Activated CD4-positive, alpha-beta T cell treated with anti-CD3 and anti-CD28 coated beads for 36 hours (primary cell): Measurements from ENCODE around the gene ADAMTS7. TPM values are rescaled to one million over a fixed set of nuclear protein-coding genes. Genes with fewer than 3 reads are reported as not detected.
"Not testable (repeated sequence)": the region's sequence is repeated elsewhere in the genome, so short reads cannot be mapped to it uniquely, and the experiment has no call there.

Experiments used
- ATAC-seq: fragments of 200-7000 bp; cut with Tn5 transposase; one replicate; pipeline ENCODE4 v1.10.0; 2021; ENCODE audit warnings: mild to moderate bottlenecking, moderate library complexity
- CTCF ChIA-PET: fragments of 350-600 bp; sonication (Branson Sonifier 250); formaldehyde crosslinking; loops from one replicate; lab custom pipeline; 2021; ENCODE audit warnings: antibody characterized with exemption; lab: Charles Lee
- POLR2A ChIA-PET: fragments of 350-600 bp; sonication (Branson Sonifier 250); formaldehyde crosslinking; loops from one replicate; lab custom pipeline; 2021; ENCODE audit warnings: antibody characterized with exemption, inconsistent platforms; lab: Charles Lee
- DNase-seq: peaks from one replicate; pipeline ENCODE4 v3.0.0-alpha.2; 2020
- H3K27ac Mint-ChIP-seq: one replicate; pipeline ENCODE4 v1.8.0; 2021; ENCODE audit warnings: mixed read lengths
- H3K27me3 Mint-ChIP-seq: one replicate; pipeline ENCODE4 v1.8.0; 2021; ENCODE audit warnings: mixed read lengths
- H3K36me3 Mint-ChIP-seq: one replicate; pipeline ENCODE4 v1.8.0; 2021; ENCODE audit warnings: low read depth, mixed read lengths
- H3K4me1 Mint-ChIP-seq: one replicate; pipeline ENCODE4 v1.8.0; 2021; ENCODE audit warnings: mixed read lengths
- H3K4me3 Mint-ChIP-seq: one replicate; pipeline ENCODE4 v1.8.0; 2021; ENCODE audit warnings: mild to moderate bottlenecking, moderate library complexity, mixed read lengths
- H3K9me3 Mint-ChIP-seq: one replicate; pipeline ENCODE4 v1.8.0; 2021; ENCODE audit warnings: low read depth, mixed read lengths
- intact Hi-C, 2 experiments: fragments of 100-400 bp; cut with DNase I in 1 of 2; cut with micrococcal nuclease in 1 of 2; formaldehyde crosslinking; loops; one replicate each; pipeline versions ENCODE4 v1.14.2 to v1.15.1; 2022 to 2024; cut with DNase I, micrococcal nuclease
- total RNA-seq, 2 experiments: library from RNA; stranded (reverse); gene quantifications; one replicate each; pipeline ENCODE4 v1.2.3, GENCODE V29; 2021

Gene ADAMTS7, protein sequence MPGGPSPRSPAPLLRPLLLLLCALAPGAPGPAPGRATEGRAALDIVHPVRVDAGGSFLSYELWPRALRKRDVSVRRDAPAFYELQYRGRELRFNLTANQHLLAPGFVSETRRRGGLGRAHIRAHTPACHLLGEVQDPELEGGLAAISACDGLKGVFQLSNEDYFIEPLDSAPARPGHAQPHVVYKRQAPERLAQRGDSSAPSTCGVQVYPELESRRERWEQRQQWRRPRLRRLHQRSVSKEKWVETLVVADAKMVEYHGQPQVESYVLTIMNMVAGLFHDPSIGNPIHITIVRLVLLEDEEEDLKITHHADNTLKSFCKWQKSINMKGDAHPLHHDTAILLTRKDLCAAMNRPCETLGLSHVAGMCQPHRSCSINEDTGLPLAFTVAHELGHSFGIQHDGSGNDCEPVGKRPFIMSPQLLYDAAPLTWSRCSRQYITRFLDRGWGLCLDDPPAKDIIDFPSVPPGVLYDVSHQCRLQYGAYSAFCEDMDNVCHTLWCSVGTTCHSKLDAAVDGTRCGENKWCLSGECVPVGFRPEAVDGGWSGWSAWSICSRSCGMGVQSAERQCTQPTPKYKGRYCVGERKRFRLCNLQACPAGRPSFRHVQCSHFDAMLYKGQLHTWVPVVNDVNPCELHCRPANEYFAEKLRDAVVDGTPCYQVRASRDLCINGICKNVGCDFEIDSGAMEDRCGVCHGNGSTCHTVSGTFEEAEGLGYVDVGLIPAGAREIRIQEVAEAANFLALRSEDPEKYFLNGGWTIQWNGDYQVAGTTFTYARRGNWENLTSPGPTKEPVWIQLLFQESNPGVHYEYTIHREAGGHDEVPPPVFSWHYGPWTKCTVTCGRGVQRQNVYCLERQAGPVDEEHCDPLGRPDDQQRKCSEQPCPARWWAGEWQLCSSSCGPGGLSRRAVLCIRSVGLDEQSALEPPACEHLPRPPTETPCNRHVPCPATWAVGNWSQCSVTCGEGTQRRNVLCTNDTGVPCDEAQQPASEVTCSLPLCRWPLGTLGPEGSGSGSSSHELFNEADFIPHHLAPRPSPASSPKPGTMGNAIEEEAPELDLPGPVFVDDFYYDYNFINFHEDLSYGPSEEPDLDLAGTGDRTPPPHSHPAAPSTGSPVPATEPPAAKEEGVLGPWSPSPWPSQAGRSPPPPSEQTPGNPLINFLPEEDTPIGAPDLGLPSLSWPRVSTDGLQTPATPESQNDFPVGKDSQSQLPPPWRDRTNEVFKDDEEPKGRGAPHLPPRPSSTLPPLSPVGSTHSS (N-terminal part only)
- total RNA-seq = under 1 TPM; 0.09 to 0.23 TPM

- Mint-ChIP-seq H3K4me3 (peak within 1 kb of the TSS; percentile 61), H3K27ac (no peak within 1 kb of the TSS), H3K36me3 (no peaks in the 10 kb centered on the region), H3K27me3 (peaks cover 42% of the 10 kb centered on the region), H3K4me1 (peaks cover 11% of the 10 kb centered on the region), H3K9me3 (no peaks in the 10 kb centered on the region)
- ChIA-PET CTCF (interaction anchor here (0.6 to 1.4 kb wide), 7 partner anchors 10 to 530 kb away, joined by 3 to 5 read pairs (median 4); no protein-coding TSS in a partner anchor), POLR2A (interaction anchor here (0.5 kb wide), 1 partner anchor 95 kb away, joined by 3 read pairs; no protein-coding TSS in a partner anchor)
- intact Hi-C loops = no loop called here
- DNase-seq (peak; percentile 67), ATAC-seq (peak; percentile 59)
These were observed at the start of gene ADAMTS7 for GRCh38 chr15:78811124-78811824. ADAMTS7 (minus strand) TSS chr15:78811464; CDS start chr15:78811220, 244 bp downstream.

- peak overlapping the region; percentile 78 for H3K27ac Mint-ChIP-seq
These were observed 48.9 kb upstream of the ADAMTS7 start for GRCh38 chr15:78859971-78860719.

GRCh38 chr15:78855746-78856145, 44.5 kb upstream of the ADAMTS7 start:
- no peak overlapping the region for H3K27ac Mint-ChIP-seq
- ChIA-PET POLR2A (no interaction called here), CTCF (no interaction called here)

More at GRCh38 chr15:78859971-78860719, 48.9 kb upstream of the ADAMTS7 start:
- Mint-ChIP-seq H3K4me3 (peak overlapping the region; percentile 77), H3K4me1 (peaks cover 8% of the 10 kb centered on the region), H3K36me3 (peaks cover 1% of the 10 kb centered on the region), H3K9me3 (no peaks in the 10 kb centered on the region), H3K27me3 (no peaks in the 10 kb centered on the region)
- CTCF ChIA-PET = interaction anchor here (0.5 to 2.0 kb wide), 11 partner anchors 10 to 561 kb away, joined by 3 to 20 read pairs (median 3); partner anchors contain the start of genes MORF4L1 and SKIC8
- ATAC-seq (peak; percentile 79), DNase-seq (peak; percentile 88)
- intact Hi-C loops = loop anchor here (1.0 to 5.0 kb wide), 4 partner anchors 12 to 117 kb away; partner anchors contain the start of gene MORF4L1 (in 1 of the 2)
- POLR2A ChIA-PET = interaction anchor here (1.5 kb wide), 1 partner anchor 13 kb away, joined by 5 read pairs; the partner anchor contains the start of gene MORF4L1

DNA sequence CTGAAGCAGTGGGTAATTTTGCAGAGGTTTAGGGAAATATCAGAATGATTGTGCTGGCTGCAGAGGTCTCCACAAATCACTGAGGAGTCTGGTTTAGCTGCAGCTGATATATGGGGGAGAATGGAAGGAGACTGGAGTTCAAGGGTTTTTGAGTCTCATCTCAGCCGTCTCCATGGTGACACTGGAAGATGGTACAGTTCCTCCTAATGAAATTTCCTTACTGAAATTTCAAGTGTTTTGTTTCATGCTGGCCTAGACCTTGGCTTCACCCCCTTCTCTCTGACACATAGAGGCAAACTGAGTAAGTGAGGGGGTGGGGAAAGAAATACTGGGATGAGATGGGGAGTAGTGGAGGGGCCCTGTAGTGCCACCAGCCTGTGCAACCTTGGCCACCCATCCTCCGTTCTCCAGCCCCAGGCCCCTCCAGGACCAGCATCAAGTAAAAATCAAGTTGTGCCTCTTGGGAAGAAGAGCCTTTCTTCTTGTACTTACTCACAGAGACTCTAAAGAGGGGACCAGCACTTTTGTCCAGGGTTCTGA, 43.6 kb upstream of the ADAMTS7 start:
- Mint-ChIP-seq H3K36me3 (no peaks in the 10 kb centered on the region), H3K27ac (no peak overlapping the region), H3K4me3 (no peak overlapping the region), H3K27me3 (no peaks in the 10 kb centered on the region), H3K9me3 (no peaks in the 10 kb centered on the region), H3K4me1 (peaks cover 8% of the 10 kb centered on the region)
- intact Hi-C loops = no loop called here
- DNase-seq = no peak
- ChIA-PET CTCF (no interaction called here), POLR2A (no interaction called here)
- peak; percentile 30 for ATAC-seq

More at GRCh38 chr15:78855746-78856145, 44.5 kb upstream of the ADAMTS7 start:
- Mint-ChIP-seq H3K4me1 (peaks cover 13% of the 10 kb centered on the region), H3K36me3 (peaks cover 1% of the 10 kb centered on the region), H3K27me3 (no peaks in the 10 kb centered on the region), H3K9me3 (no peaks in the 10 kb centered on the region), H3K4me3 (no peak overlapping the region)
- no peak for DNase-seq
- ATAC-seq = no peak
- intact Hi-C loops = no loop called here

DNA sequence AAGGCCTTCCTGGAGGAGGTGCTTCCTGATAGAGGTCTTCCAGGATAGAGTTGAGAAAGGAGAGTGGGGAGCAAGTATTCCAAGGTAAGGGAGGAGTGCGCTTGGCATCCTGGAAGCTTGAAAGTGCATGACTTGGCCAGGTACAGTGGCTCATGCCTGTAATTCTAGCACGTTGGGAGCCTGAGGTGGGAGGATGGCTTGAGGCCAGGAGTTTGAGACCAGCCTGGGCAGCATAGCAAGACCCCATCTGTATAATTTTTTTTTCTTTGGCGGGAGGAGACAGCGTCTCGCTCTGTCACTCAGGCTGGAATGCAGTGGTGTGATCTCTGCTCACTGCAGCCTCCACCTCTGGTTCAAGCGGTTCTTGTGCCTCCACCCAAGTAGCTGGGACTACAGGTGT, 42.2 kb upstream of the ADAMTS7 start:
- CTCF ChIA-PET = interaction anchor here (0.5 kb wide), 1 partner anchor 27 kb away, joined by 3 read pairs; no protein-coding TSS in a partner anchor
- no peak for ATAC-seq
- Mint-ChIP-seq H3K36me3 (no peaks in the 10 kb centered on the region), H3K27me3 (no peaks in the 10 kb centered on the region), H3K4me3 (no peak overlapping the region), H3K4me1 (peaks cover 6% of the 10 kb centered on the region), H3K9me3 (no peaks in the 10 kb centered on the region), H3K27ac (no peak overlapping the region)
- intact Hi-C loops = no loop called here
- POLR2A ChIA-PET = no interaction called here
- DNase-seq = no peak

GRCh38 chr15:78850941-78851755, 39.9 kb upstream of the ADAMTS7 start:
- intact Hi-C loops = no loop called here
- no peak for DNase-seq
- no peak overlapping the region for H3K4me3 Mint-ChIP-seq
- no peak overlapping the region for H3K27ac Mint-ChIP-seq
- no peaks in the 10 kb centered on the region for H3K9me3 Mint-ChIP-seq
- no peak for ATAC-seq
- H3K27me3 Mint-ChIP-seq = no peaks in the 10 kb centered on the region
- ChIA-PET CTCF (interaction anchor here (0.6 kb wide), 2 partner anchors 18 to 30 kb away, joined by 3 read pairs; no protein-coding TSS in a partner anchor), POLR2A (no interaction called here)
- peaks cover 6% of the 10 kb centered on the region for H3K4me1 Mint-ChIP-seq
- no peaks in the 10 kb centered on the region for H3K36me3 Mint-ChIP-seq

GRCh38 chr15:78850352-78850751, 39.1 kb upstream of the ADAMTS7 start:
- H3K36me3 Mint-ChIP-seq = no peaks in the 10 kb centered on the region
- no peak overlapping the region for H3K4me3 Mint-ChIP-seq
- H3K27ac Mint-ChIP-seq = no peak overlapping the region
- DNase-seq = no peak
- intact Hi-C loops = no loop called here
- no peaks in the 10 kb centered on the region for H3K9me3 Mint-ChIP-seq
- no peaks in the 10 kb centered on the region for H3K27me3 Mint-ChIP-seq
- ChIA-PET POLR2A (interaction anchor here (0.7 kb wide), 1 partner anchor 85 kb away, joined by 3 read pairs; no protein-coding TSS in a partner anchor), CTCF (interaction anchor here (0.6 kb wide), 2 partner anchors 19 to 29 kb away, joined by 3 read pairs; no protein-coding TSS in a partner anchor)
- H3K4me1 Mint-ChIP-seq = peaks cover 6% of the 10 kb centered on the region
- no peak for ATAC-seq

- POLR2A ChIA-PET = interaction anchor here (0.6 kb wide), 1 partner anchor 29 kb away, joined by 3 read pairs; no protein-coding TSS in a partner anchor
- H3K27ac Mint-ChIP-seq, CTCF ChIA-PET, H3K4me3 Mint-ChIP-seq, H3K4me1 Mint-ChIP-seq, intact Hi-C loops, H3K36me3 Mint-ChIP-seq, H3K27me3 Mint-ChIP-seq, DNase-seq, ATAC-seq, H3K9me3 Mint-ChIP-seq: not testable (repeated sequence)
These were observed 36.2 kb upstream of the ADAMTS7 start for GRCh38 chr15:78847387-78847906.

DNA sequence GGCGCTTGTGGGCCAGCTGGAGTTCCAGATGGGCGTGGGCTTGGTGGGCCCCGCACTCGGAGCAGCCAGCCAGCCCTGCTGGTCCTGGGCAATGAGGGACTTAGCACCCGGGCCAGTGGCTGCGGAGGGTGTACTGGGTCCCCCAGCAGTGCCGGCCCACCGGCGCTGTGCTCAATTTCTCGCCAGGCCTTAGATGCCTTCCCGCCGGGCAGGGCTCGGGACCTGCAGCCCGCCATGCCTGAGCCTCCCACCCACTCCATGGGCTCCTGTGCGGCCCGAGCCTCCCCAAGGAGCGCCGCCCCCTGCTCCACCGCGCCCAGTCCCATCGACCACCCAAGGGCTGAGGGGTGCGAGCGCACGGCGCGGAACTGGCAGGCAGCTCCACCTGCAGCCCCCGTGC, 35.6 kb upstream of the ADAMTS7 start:
- POLR2A ChIA-PET = interaction anchor here (0.6 kb wide), 1 partner anchor 29 kb away, joined by 3 read pairs; no protein-coding TSS in a partner anchor
- DNase-seq, H3K27me3 Mint-ChIP-seq, H3K9me3 Mint-ChIP-seq, H3K36me3 Mint-ChIP-seq, H3K27ac Mint-ChIP-seq, H3K4me1 Mint-ChIP-seq, ATAC-seq, intact Hi-C loops, H3K4me3 Mint-ChIP-seq: not testable (repeated sequence)
- CTCF ChIA-PET = interaction anchor here (1.2 kb wide), 1 partner anchor 33 kb away, joined by 3 read pairs; no protein-coding TSS in a partner anchor
